ENCODE data around the gene SIL1. TPM values are rescaled to one million over a fixed set of nuclear protein-coding genes. Genes with fewer than 3 reads are reported as not detected.

Gene SIL1
- total RNA-seq, 1 donor from 2014 or later, result 40.9 TPM

DNA sequence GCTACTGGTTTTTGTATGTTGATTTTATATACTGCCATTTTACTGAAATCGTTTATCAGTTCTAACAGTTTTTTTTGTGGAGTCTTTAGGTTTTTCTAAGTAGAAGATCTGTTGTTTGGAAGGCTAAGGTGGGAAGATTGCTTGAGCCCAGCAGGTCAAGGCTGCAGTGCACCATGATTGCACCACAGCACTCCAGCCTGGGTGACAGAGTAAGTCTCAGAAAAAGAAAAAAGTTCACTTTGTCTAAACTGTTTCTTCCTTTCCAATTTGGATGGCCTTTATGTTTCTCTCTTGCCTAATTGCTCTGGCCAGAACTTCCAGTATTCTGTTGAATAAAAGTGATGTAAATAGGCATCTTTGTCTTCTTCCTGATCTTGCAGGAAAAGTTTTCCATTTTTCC, 198.5 kb downstream of the SIL1 start:
- H3K27ac Mint-ChIP-seq, result no peak overlapping the region
- H3K9me3 Mint-ChIP-seq, result peaks cover 5% of the 10 kb centered on the region
- H3K4me1 Mint-ChIP-seq (ENCODE audit: unreplicated experiment), result peaks cover 4% of the 10 kb centered on the region
- DNase-seq (ENCODE audit: extremely low spot score, unreplicated experiment), result no peak
- peaks cover 24% of the 10 kb centered on the region for H3K36me3 Mint-ChIP-seq
- no peaks in the 10 kb centered on the region for H3K27me3 Mint-ChIP-seq
- TF ChIP-seq, protein P1, sequence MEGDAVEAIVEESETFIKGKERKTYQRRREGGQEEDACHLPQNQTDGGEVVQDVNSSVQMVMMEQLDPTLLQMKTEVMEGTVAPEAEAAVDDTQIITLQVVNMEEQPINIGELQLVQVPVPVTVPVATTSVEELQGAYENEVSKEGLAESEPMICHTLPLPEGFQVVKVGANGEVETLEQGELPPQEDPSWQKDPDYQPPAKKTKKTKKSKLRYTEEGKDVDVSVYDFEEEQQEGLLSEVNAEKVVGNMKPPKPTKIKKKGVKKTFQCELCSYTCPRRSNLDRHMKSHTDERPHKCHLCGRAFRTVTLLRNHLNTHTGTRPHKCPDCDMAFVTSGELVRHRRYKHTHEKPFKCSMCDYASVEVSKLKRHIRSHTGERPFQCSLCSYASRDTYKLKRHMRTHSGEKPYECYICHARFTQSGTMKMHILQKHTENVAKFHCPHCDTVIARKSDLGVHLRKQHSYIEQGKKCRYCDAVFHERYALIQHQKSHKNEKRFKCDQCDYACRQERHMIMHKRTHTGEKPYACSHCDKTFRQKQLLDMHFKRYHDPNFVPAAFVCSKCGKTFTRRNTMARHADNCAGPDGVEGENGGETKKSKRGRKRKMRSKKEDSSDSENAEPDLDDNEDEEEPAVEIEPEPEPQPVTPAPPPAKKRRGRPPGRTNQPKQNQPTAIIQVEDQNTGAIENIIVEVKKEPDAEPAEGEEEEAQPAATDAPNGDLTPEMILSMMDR (conservative IDR thresholded peaks at IDR 0.05), result no peak
- no peak overlapping the region for H3K4me3 Mint-ChIP-seq

DNA sequence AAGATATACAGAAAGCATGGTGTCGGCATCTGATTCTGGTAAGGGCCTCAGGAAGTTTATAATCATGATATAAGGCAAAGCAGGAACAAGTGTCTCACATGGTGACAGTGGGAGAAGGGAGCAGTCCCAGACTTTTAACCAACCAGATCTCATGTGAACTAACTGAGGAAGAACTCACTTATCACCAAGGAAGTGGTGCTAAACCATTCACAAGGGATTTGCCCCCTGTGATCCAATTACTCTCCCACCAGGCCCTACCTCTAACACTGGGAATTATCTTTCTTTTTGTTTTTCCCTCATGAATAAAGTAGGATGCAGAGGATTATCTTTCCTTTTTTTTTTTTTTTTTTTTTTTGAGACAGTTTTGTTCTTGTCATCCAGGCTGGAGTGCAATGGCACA, 199.6 kb downstream of the SIL1 start:
- peaks cover 5% of the 10 kb centered on the region for H3K9me3 Mint-ChIP-seq
- H3K4me3 Mint-ChIP-seq, result no peak overlapping the region
- H3K36me3 Mint-ChIP-seq, result peaks cover 20% of the 10 kb centered on the region
- no peaks in the 10 kb centered on the region for H3K27me3 Mint-ChIP-seq
- no peak overlapping the region for H3K27ac Mint-ChIP-seq
- H3K4me1 Mint-ChIP-seq (ENCODE audit: unreplicated experiment), result peaks cover 4% of the 10 kb centered on the region
- TF ChIP-seq, protein P1 (conservative IDR thresholded peaks at IDR 0.05), result no peak
- no peak for DNase-seq (ENCODE audit: extremely low spot score, unreplicated experiment)

DNA sequence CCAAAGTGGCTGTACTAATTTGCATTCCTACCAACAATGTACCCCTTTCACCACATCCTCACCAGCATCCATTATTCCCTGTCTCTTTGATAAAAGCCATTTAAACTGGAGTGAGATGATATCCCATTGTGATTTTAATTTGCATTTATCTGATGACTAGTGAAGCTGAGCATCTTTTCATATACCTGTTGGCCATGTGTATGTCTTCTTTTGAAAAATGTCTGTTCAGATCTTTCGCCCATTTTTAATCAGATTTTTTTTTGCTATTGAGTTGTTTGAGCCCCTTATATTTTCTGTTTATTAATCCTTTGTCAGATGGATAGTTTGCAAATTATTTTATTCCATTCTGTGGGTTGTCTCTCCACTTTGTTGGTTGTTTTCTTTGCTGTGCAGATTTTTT, 202.0 kb downstream of the SIL1 start:
- Mint-ChIP-seq H3K4me3 (no peak overlapping the region), H3K4me1 (ENCODE audit: unreplicated experiment) (no peaks in the 10 kb centered on the region), H3K36me3 (peaks cover 12% of the 10 kb centered on the region), H3K27ac (no peak overlapping the region), H3K27me3 (no peaks in the 10 kb centered on the region), H3K9me3 (peaks cover 5% of the 10 kb centered on the region)
- TF ChIP-seq, protein P1 (conservative IDR thresholded peaks at IDR 0.05), result no peak
- DNase-seq (ENCODE audit: extremely low spot score, unreplicated experiment), result no peak

DNA sequence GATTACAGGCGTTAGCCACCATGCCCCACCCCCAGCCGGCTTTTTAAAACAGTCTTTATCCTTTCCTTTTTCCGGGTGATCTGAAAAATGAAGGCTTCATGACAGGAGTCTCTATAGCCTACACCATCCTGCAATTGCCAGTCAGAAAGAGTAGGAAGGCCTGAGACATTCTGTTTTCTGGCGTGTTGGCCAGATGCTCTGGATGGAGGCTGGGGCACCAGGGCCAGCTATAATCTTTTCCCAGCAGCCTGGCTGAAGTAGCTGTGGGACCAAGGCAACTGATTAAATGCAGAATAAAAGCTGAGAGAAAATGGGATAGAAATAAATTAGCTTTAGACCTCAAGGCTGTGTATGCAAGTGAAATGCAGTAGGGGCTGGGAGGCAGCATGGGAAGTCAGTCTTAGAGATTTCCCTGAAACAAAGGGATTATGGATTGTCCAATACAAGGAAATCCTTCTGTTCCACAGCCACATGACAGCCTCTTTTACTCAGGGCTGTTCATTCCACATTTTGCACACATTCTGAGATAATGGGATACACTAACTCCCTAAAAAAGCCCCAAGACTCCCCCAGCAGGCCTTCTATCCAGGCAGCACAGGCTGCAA, 207.1 kb downstream of the SIL1 start:
- Mint-ChIP-seq H3K4me3 (no peak overlapping the region), H3K9me3 (peaks cover 2% of the 10 kb centered on the region), H3K36me3 (peaks cover 2% of the 10 kb centered on the region), H3K27me3 (no peaks in the 10 kb centered on the region), H3K27ac (no peak overlapping the region), H3K4me1 (ENCODE audit: unreplicated experiment) (peaks cover 4% of the 10 kb centered on the region)
- TF ChIP-seq, protein P1 (conservative IDR thresholded peaks at IDR 0.05), result no peak
- peak; percentile 24 for DNase-seq (ENCODE audit: extremely low spot score, unreplicated experiment)

DNA sequence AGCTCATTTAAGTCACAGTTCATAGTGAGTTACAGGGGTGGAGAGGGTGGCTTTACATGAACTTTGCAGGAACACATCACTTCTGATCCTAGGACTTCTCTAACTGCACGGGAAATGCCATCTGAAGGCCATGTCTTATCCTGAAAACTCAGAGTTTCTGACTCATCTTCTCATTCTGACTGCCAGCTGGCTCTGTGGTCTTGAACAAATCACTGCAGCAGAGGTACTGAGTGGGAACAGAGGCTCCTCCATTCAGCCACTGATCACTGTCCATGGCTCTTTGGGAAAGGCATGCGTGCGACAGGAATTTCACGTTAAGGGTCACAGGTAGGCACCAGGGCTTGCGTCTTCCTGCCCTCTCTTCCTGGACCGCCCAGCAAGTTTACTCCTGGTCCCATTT, 208.4 kb downstream of the SIL1 start:
- Mint-ChIP-seq H3K27ac (no peak overlapping the region), H3K36me3 (no peaks in the 10 kb centered on the region), H3K4me1 (ENCODE audit: unreplicated experiment) (peaks cover 13% of the 10 kb centered on the region), H3K9me3 (no peaks in the 10 kb centered on the region), H3K27me3 (no peaks in the 10 kb centered on the region), H3K4me3 (no peak overlapping the region)
- TF ChIP-seq, protein P1 (conservative IDR thresholded peaks at IDR 0.05), result no peak
- DNase-seq (ENCODE audit: extremely low spot score, unreplicated experiment), result peak; percentile 25

Data from type B pancreatic cell (in vitro differentiated cells).